NB4 (cell line): ENCODE measurements around the gene CENPF.

Experiments used
- DNase-seq: peaks from one replicate; pipeline ENCODE4 v3.0.0; 2010; ENCODE audit warnings: low read depth
- H3K4me3 ChIP-seq: one replicate; pipeline ENCODE4 v1.5.1; 2011; ENCODE audit warnings: mild to moderate bottlenecking, low read depth, low read length, moderate library complexity
- MYC ChIP-seq: IDR thresholded peaks from 2 replicates; pipeline ENCODE4 v1.6.1; 2011; ENCODE audit warnings: low read depth, low read length
- POLR2A ChIP-seq: IDR thresholded peaks from 2 replicates; pipeline ENCODE4 v1.6.1; 2011; ENCODE audit warnings: mild to moderate bottlenecking; ENCODE audit not compliant: insufficient read length; ENCODE audit errors: extremely low read depth
- TF ChIP-seq, protein P1 (sequence below): IDR thresholded peaks from 2 replicates; pipeline ENCODE4 v1.6.1; 2011; ENCODE audit warnings: low read depth, low read length
- TF ChIP-seq, protein P2 (sequence below): IDR thresholded peaks from one replicate; pipeline ENCODE4 v1.5.1; 2012; ENCODE audit warnings: low read depth, low read length

The CENPF gene

DNA sequence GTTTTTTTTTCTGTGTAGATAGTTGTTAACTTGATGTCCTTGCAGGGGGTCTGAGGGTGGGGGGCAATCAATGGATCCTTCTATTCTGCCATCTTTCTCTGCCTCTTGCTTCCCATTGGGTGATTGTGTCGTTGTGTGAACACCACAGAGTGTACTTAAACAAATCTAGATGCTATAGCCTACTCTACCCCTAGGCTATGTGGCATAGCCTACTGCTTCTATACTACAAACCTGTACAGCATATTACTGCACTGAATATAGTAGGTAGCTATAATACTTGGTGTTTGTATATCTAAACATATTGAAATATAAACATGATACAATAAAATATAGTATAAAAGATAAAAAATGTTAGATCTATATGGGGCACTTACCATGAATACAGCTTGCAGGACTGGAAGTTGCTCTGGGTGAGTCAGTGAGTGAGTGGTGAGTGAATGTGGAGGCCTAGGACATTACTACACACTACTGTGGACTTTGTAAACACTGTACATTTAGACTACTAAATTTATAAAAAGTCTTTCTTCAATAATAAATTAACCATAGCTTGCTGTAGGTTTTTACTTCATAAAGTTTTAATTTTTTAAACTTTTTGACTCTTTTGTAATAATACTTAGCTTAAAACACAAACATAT is 105.4 kb downstream of the CENPF start:
- no peak for DNase-seq
- no peak overlapping the region for H3K4me3 ChIP-seq
- TF ChIP-seq MYC = no peak
- TF ChIP-seq, protein P1, sequence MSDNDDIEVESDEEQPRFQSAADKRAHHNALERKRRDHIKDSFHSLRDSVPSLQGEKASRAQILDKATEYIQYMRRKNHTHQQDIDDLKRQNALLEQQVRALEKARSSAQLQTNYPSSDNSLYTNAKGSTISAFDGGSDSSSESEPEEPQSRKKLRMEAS = no peak
- TF ChIP-seq POLR2A = no peak

DNA sequence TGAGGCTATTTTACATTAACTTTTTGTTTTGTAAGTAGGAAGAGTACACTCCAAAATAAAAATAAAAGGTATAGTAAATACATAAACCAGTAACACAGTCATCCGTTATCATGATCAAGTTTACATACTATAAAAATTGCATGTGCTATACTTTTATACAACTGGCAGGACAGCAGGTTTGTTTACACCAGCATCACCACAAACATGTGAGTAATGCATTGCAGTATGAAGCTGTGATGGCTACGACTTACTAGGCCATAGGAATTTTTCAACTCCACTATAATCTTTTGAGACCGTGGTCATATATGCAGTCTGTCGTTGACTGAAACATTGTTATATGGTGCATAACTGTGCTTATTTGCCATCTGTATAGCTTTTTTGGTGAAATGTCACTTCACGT is 106.2 kb downstream of the CENPF start:
- H3K4me3 ChIP-seq = no peak overlapping the region
- TF ChIP-seq POLR2A (no peak), MYC (no peak)
- TF ChIP-seq, protein P1 = no peak
- TF ChIP-seq, protein P2, sequence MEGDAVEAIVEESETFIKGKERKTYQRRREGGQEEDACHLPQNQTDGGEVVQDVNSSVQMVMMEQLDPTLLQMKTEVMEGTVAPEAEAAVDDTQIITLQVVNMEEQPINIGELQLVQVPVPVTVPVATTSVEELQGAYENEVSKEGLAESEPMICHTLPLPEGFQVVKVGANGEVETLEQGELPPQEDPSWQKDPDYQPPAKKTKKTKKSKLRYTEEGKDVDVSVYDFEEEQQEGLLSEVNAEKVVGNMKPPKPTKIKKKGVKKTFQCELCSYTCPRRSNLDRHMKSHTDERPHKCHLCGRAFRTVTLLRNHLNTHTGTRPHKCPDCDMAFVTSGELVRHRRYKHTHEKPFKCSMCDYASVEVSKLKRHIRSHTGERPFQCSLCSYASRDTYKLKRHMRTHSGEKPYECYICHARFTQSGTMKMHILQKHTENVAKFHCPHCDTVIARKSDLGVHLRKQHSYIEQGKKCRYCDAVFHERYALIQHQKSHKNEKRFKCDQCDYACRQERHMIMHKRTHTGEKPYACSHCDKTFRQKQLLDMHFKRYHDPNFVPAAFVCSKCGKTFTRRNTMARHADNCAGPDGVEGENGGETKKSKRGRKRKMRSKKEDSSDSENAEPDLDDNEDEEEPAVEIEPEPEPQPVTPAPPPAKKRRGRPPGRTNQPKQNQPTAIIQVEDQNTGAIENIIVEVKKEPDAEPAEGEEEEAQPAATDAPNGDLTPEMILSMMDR = no peak

DNA sequence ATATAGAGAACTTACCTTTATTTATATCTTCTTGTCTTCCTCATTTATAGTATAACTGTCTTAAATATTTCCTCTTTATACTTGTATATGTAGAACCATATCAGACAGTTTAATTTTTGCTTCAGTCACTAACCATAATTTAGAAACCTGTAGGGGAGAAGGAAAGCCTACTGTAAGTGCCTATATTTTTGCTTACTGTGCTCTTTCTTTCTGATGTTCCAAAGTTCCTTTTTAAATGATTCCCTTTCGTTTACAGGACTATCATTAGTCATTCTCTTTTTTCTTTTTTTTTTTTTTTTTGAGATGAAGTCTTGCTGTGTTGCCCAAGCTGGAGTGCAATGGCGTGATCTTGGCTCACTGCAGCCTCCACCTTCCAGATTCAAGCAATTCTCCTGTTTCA is 109.7 kb downstream of the CENPF start:
- H3K4me3 ChIP-seq = no peak overlapping the region
- no peak for DNase-seq
- no peak for TF ChIP-seq MYC
- TF ChIP-seq, protein P2 = no peak
- TF ChIP-seq, protein P1 = no peak
- TF ChIP-seq POLR2A = no peak

More for the DNA sequence above, 106.2 kb downstream of the CENPF start:
- no peak for DNase-seq
